Liver (tissue), 3 donors: ENCODE measurements around the gene SDK2.

Experiments used
- CTCF ChIP-seq: fragments of 150-350 bp; IDR thresholded peaks from 2 replicates; pipeline ENCODE4 v1.5.1; 2017; ENCODE audit warnings: improper control_type of control experiment, low read depth, low read length; ENCODE audit not compliant: missing input control
- HNF4G ChIP-seq: IDR thresholded peaks from 2 replicates; pipeline ENCODE4 v1.6.1; 2016; ENCODE audit warnings: antibody characterized with exemption
- RAD21 ChIP-seq, 2 donors: IDR thresholded peaks; 2 replicates each; pipeline ENCODE4 v1.6.1; 2016; ENCODE audit warnings: antibody characterized with exemption in 2 of 2, mild to moderate bottlenecking in 2 of 2
- YY1 ChIP-seq: IDR thresholded peaks from 2 replicates; pipeline ENCODE4 v1.6.1; 2016; ENCODE audit warnings: antibody characterized with exemption, mild to moderate bottlenecking
- donor health status: healthy.
- donor health status: healthy.

- TF ChIP-seq CTCF (no peak), HNF4G (no peak), RAD21 (IDR thresholded peaks at IDR 0.05) (no peak), YY1 (no peak)
Measured at GRCh38 chr17:73622381-73622780, 21.9 kb downstream of the SDK2 start.
